HG03457 (cell line): ENCODE measurements around the gene OR8K3.

ENCODE experiments used
- ATAC-seq: cut with Tn5 transposase; IDR thresholded peaks from one replicate; pipeline ENCODE4 v1.9.1; 2021; ENCODE audit warnings: moderate number of reproducible peaks; ENCODE audit not compliant: unreplicated experiment

OR8K3 gene

DNA sequence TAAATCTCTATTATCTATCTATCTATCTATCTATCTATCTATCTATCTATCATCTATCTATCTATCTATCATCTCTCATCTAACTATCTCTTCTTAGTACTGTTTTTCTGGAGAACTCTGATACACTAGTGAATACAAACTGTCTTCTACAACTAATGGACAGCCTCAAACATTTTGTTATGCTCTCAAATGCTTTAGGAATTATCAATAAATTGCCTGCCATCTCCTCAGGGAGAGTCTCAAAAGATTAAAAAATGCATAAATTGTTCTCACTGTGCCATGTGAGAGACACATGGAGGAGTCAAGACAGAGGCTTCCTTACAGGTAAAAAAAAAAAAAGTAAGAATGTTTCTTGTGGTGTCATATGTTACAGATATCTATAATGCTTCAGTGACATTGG is at the start of gene OR8K3:
TSS of gene OR8K3 (plus strand) at position 301 of the 400 bp plus-strand sequence. CDS start 3,163 bp downstream, outside the sequence.
- no peak for ATAC-seq

DNA sequence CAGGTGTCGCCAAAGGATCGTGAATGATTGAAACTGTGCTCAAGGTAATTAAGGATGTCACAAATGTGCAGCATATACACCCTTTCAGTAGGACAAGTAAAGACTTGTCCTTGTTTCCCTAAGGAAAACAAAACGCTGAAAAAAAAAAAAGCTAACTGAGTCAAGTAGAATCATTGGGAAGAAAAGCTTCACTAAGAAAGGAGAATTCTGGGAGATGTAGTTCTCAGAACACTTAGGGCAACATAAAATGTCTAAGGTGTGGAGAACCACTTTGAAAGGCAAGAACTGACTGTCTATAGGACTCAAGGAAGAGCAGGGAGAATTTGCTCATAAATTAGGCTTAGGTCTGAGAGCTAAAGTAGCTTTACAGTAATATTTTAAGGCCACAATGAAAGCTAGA is 43.9 kb upstream of the OR8K3 start:
- no peak for ATAC-seq

DNA sequence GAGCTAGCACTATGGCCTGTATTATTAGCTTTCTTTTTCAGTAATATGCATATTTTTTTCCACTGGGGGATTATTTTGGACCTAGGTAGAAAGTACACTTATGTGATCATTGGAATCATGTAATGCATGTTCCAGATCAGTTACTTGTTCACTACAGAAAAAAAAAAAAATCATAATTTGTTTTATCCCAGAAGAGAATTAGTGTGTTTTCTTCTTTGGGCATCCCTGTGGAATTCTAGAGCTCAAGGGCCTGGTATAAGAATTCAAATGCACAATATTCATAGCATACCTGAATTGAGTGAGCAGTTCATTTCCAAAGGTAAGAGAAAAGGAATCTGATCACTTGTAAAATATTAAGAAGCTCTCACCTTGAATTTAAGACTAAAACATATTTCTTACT is 41.1 kb upstream of the OR8K3 start, which contains the start of gene OR5T1:
TSS of gene OR5T1 (plus strand) at position 301 of the 400 bp plus-strand sequence. CDS start 1,485 bp downstream, outside the sequence.
- no peak for ATAC-seq

DNA sequence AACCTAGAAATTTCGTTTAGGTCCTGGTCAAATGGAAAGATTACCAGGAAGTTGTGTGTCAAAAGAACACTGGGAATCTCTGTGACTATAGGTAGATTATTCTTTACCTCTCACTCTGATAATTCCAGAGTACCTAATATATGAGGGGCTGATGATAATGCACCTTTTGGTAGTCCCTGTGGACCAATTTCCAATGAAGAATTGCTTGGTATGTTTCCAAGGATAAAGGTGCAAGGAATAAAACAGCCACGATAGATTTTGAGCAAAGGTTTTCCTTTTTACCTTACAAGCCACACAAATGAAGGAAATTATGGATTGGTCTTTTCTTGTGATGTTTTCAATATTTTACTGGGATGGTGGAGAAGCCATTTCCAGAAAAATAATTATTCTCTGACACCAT is 22.8 kb upstream of the OR8K3 start, which contains the start of gene OR8H1:
TSS of gene OR8H1 (minus strand) at position 101 of the 400 bp plus-strand sequence. CDS start 1,192 bp downstream, outside the sequence.
- ATAC-seq, result no peak

DNA sequence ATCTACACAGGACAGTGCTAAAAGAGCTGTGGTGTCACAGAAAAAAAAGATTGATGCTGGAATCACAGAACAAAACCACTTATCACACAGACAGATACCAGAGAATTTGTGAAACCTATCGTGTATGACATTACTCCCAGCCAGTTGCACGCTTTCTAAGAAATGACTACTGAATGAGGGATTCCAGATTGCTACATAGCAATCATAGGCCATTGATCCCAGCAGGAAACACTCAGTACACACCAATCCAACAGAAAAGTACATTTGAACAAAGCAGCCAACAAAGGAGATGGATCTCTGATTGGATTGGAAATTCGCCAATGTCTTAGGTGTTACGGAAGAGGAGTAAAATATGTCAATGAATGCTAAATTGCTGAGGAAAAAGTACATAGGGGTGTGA is 18.0 kb upstream of the OR8K3 start:
- ATAC-seq, result no peak

DNA sequence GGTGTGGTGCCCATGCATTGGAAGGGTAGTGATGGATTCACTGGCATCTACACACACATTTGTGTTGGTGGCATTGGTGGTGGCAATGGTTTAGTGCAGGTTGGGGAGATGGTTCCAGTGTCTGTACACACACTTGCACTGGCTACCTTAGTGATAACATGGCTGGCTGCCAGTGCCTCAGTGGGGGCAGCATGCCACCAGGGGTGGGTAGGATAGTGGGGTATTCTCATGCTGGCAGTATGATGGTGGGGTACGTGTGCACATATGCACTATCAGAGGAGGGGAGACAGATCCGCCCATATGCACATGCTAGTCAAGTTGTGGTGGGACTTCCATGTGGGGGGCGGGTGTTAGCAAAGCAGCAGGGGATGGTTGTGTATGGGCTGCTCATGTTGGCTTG is 7.1 kb upstream of the OR8K3 start:
- ATAC-seq, result no peak

DNA sequence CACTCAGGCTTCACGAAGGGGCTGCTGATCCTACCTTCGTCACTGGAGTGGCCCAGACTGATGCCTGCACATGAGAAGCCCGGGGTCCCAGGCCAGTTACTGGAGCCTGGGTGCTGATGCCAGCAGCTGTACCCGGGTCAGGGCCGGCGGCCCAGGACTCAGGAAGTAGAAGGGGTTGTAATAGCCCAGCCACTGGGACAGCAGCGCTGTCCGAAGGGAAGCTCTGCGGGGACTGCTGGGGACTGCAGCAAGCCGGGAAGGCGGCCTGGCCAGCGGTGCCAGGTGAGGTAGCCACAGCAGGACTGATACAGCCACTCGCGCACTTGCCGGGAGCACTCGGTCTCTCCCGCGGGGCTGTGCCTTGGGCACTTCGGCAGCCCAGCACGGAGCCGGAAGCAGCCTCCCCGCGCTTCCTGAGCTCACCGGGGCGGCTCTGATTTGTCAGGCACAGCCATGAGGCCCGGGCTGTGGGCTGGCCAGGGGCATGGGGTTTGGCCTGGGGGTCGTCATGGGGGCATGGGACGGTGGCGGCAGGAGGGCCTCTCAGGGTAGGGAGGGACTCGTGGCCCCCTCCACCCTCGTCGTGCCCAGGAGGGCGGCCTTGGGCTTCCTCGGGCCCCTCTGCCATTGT is 17.0 kb downstream of the OR8K3 start:
- no peak for ATAC-seq

DNA sequence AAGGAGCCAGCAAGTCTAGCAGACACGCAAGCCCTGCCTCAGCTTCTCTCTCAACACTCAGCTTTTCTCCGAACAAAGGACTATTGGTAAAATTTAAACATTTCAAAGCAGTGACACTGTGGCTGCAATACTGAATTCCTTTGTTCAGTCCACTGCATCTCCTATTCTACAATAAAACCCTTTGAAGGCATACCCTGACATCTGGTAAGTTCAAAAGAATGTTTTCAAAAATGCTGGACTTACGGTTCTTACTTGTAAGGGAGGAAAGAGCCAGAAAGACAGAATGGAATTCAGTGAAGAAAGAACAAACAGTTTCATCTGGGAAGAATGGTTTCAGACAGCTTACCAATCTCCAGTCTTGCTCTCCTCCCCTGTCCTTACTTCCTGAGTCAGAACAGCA is 18.2 kb downstream of the OR8K3 start:
- ATAC-seq, result no peak

DNA sequence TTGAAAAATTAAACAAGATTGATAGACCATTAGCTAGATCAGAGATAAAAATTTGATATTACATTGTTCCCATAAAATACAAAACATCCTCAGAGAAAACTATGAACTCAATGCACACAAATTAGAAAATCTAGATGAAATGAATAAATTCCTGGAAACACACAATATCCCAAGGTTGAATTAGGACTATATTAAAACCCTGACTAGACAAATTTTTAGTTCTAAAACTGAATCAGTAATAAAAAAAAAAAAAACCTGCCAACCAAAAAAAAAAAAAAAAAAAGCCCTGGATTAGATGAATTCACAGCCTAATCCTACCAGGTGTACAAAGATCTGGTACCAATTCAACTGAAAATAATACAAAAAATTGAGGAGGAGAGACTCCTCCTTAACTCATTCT is 25.3 kb downstream of the OR8K3 start:
- ATAC-seq, result no peak

DNA sequence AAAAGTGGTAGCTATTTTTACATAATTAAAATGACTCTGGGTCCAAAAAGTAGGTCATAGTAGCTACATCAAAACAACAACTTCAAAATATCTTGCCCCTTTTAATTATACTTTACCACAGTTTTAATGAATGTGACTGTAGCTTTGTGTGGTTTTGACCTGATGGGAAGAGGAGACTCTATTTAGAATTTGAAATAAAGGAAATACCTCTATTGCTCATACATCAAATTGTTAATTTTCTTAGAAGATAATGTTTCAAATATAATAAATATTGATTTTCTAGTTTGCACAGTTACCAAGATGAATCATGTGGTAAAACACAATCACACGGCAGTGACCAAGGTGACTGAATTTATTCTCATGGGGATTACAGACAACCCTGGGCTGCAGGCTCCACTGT is 30.8 kb downstream of the OR8K3 start, which contains the start of gene OR8K1:
TSS of gene OR8K1 (plus strand) at position 301 of the 400 bp plus-strand sequence. CDS start at position 301, 0 bp downstream.
- ATAC-seq, result no peak

DNA sequence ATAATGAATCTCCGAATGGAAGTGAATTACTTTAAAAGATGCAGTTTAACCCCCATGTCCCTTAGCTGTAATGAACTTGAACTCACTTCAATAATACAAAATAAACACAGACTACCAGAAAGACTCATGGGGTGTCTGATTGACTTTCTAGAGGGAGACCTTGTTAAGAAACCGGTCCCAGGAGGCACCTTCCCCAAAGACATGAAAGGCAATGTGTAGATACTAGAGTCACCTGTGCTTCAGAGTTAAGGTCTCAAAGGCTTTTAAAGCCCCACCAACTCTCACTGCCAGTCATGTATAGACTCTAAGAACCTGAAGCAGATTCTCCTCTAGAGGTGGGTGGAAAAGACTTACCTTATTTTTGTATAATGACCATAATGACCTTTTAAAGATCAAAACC is 39.0 kb downstream of the OR8K3 start, which contains the start of gene OR8J1:
TSS of gene OR8J1 (plus strand) at position 301 of the 400 bp plus-strand sequence. CDS start 5,956 bp downstream, outside the sequence.
- no peak for ATAC-seq
